Mesenchymal stem cell (in vitro differentiated cells and primary cell): Measurements from ENCODE around the gene LMNA.
A peak's percentile ranks its signal among the peaks of the same experiment; 100 is the strongest.

ENCODE experiments used
- DNase-seq: peaks from one replicate; pipeline ENCODE4 v3.0.0-alpha.2; 2013
- H2AFZ ChIP-seq: one replicate; pipeline ENCODE4 v1.6.1; 2013; ENCODE audit warnings: low read depth, mild to moderate bottlenecking, control low read depth, inconsistent platforms, low read length, moderate library complexity
- H2AK5ac ChIP-seq: 2 replicates; pipeline ENCODE4 v1.6.1; 2013; ENCODE audit warnings: low read length, moderate library complexity, mild to moderate bottlenecking, inconsistent platforms; ENCODE audit not compliant: severe bottlenecking
- H2BK120ac ChIP-seq: one replicate; pipeline ENCODE4 v1.6.1; 2013; ENCODE audit warnings: low read depth, mild to moderate bottlenecking, inconsistent platforms, low read length, moderate library complexity
- H2BK12ac ChIP-seq, 2 experiments: one replicate each; pipeline ENCODE4 v1.6.1; 2013; ENCODE audit warnings: inconsistent platforms in 2 of 2, low read length in 2 of 2, mild to moderate bottlenecking in 2 of 2, moderate library complexity in 2 of 2, control low read depth in 1 of 2
- H2BK15ac ChIP-seq: one replicate; pipeline ENCODE4 v1.6.1; 2013; ENCODE audit warnings: mild to moderate bottlenecking, low read depth, inconsistent platforms; ENCODE audit not compliant: poor library complexity, severe bottlenecking
- H2BK5ac ChIP-seq: 2 replicates; pipeline ENCODE4 v1.6.1; 2013; ENCODE audit warnings: low read depth, mild to moderate bottlenecking, low read length, control low read depth, inconsistent platforms; ENCODE audit not compliant: poor library complexity, severe bottlenecking
- H3K14ac ChIP-seq, 2 experiments: one replicate each; pipeline ENCODE4 v1.6.1; 2013; ENCODE audit warnings: inconsistent platforms in 2 of 2, low read length in 2 of 2, control low read depth in 1 of 2, mild to moderate bottlenecking in 1 of 2, moderate library complexity in 1 of 2
- H3K18ac ChIP-seq, 2 experiments: one replicate each; pipeline ENCODE4 v1.6.1; 2013; ENCODE audit warnings: inconsistent platforms in 2 of 2, low read length in 2 of 2, control low read depth in 1 of 2, low read depth in 1 of 2, mild to moderate bottlenecking in 1 of 2
- H3K23ac ChIP-seq, 2 experiments: one replicate each; pipeline ENCODE4 v1.6.1; 2013; ENCODE audit warnings: inconsistent platforms in 2 of 2, low read length in 2 of 2, mild to moderate bottlenecking in 2 of 2, moderate library complexity in 2 of 2, control low read depth in 1 of 2
- H3K27ac ChIP-seq: 2 replicates; pipeline ENCODE4 v1.5.1; 2013; ENCODE audit warnings: mild to moderate bottlenecking, moderate library complexity, low read length, control low read depth, inconsistent platforms; ENCODE audit not compliant: poor library complexity, severe bottlenecking
- H3K27me3 ChIP-seq, 2 experiments: 2 replicates each; pipeline versions ENCODE4 v1.6.1 to v1.7.0; 2013; ENCODE audit warnings: low read length in 2 of 2, mild to moderate bottlenecking in 2 of 2, moderate library complexity in 2 of 2, control low read depth in 1 of 2, inconsistent platforms in 1 of 2; ENCODE audit not compliant: control insufficient read depth in 1 of 2, insufficient read depth in 1 of 2
- H3K36me3 ChIP-seq, 2 experiments: 2 replicates each; pipeline versions ENCODE4 v1.6.1 to v1.7.0; 2013; ENCODE audit warnings: low read length in 2 of 2, control low read depth in 1 of 2, inconsistent platforms in 1 of 2, low read depth in 1 of 2, mild to moderate bottlenecking in 1 of 2; ENCODE audit not compliant: insufficient read depth in 2 of 2, control insufficient read depth in 1 of 2
- H3K4ac ChIP-seq, 2 experiments: one replicate each; pipeline ENCODE4 v1.6.1; 2013; ENCODE audit warnings: inconsistent platforms in 2 of 2, low read length in 2 of 2, mild to moderate bottlenecking in 2 of 2, moderate library complexity in 2 of 2, control low read depth in 1 of 2, low read depth in 1 of 2
- H3K4me1 ChIP-seq: 2 replicates; pipeline ENCODE4 v1.6.1; 2013; ENCODE audit warnings: low read depth, low read length, control low read depth; ENCODE audit not compliant: control insufficient read depth, insufficient read depth
- H3K4me2 ChIP-seq: 2 replicates; pipeline ENCODE4 v1.6.1; 2013; ENCODE audit warnings: low read length, mild to moderate bottlenecking, inconsistent platforms; ENCODE audit not compliant: poor library complexity, severe bottlenecking
- H3K4me3 ChIP-seq, 2 experiments: 2 replicates each; pipeline versions ENCODE4 v1.5.1 to v1.7.0; 2013; ENCODE audit warnings: low read length in 2 of 2, mild to moderate bottlenecking in 2 of 2, control low read depth in 1 of 2, low read depth in 1 of 2; ENCODE audit not compliant: insufficient read depth in 1 of 2
- H3K79me1 ChIP-seq: replicated peaks from 2 replicates; pipeline ENCODE4 v1.6.1; 2013; ENCODE audit warnings: mild to moderate bottlenecking, control low read depth, low read length, inconsistent platforms; ENCODE audit not compliant: poor library complexity, severe bottlenecking
- H3K9ac ChIP-seq: 2 replicates; pipeline ENCODE4 v1.7.0; 2013; ENCODE audit warnings: mild to moderate bottlenecking, low read length, moderate library complexity
- H3K9me3 ChIP-seq: 2 replicates; pipeline ENCODE4 v1.7.0; 2013; ENCODE audit warnings: mild to moderate bottlenecking, low read length; ENCODE audit not compliant: control insufficient read depth
- H4K8ac ChIP-seq: one replicate; pipeline ENCODE4 v1.6.1; 2013; ENCODE audit warnings: inconsistent platforms, mild to moderate bottlenecking, low read length, moderate library complexity
- H4K91ac ChIP-seq: one replicate; pipeline ENCODE4 v1.6.1; 2013; ENCODE audit warnings: mild to moderate bottlenecking, low read length, inconsistent platforms
- WGBS: methylation state at CpG from one replicate; pipeline ENCODE4 v1.1.7; 2013; ENCODE audit warnings: mixed read lengths; 5-methylcytosine and 5-hydroxymethylcytosine counted together

The LMNA gene

GRCh38 chr1:156155756-156156510, 41.4 kb downstream of the LMNA start:
- H3K9ac ChIP-seq = no peak overlapping the region
- H3K27ac ChIP-seq = no peak overlapping the region
- H3K9me3 ChIP-seq = no peaks in the 10 kb centered on the region
- H3K23ac ChIP-seq = no peak overlapping the region
- no peak overlapping the region for H2BK15ac ChIP-seq
- H3K4me1 ChIP-seq = peaks cover 30% of the 10 kb centered on the region
- no peak overlapping the region for H3K4me2 ChIP-seq
- H3K79me1 ChIP-seq = no peaks in the 10 kb centered on the region
- no peak overlapping the region for H2BK5ac ChIP-seq
- no peak overlapping the region for H2AK5ac ChIP-seq
- H3K36me3 ChIP-seq = no peaks in the 10 kb centered on the region
- no peak overlapping the region for H2BK120ac ChIP-seq
- peaks cover 8 to 38% of the 10 kb centered on the region in 2 experiments for H3K27me3 ChIP-seq
- peak; percentile 45 for DNase-seq
- H2AFZ ChIP-seq = no peak overlapping the region
- H3K18ac ChIP-seq = no peak overlapping the region
- no peak overlapping the region for H3K4ac ChIP-seq
- WGBS = 77% methylated on average over 8 of the region's 12 CpGs
- no peak overlapping the region for H4K91ac ChIP-seq
- no peak overlapping the region for H2BK12ac ChIP-seq
- H3K14ac ChIP-seq = no peak overlapping the region
- H4K8ac ChIP-seq = no peak overlapping the region
- no peak overlapping the region for H3K4me3 ChIP-seq

GRCh38 chr1:156157506-156157905, 43.0 kb downstream of the LMNA start:
- Histone ChIP-seq H3K36me3 (no peaks in the 10 kb centered on the region), H3K9me3 (no peaks in the 10 kb centered on the region), H2BK5ac (no peak overlapping the region), H4K91ac (no peak overlapping the region), H3K27ac (no peak overlapping the region), H3K79me1 (no peaks in the 10 kb centered on the region), H3K9ac (no peak overlapping the region), H2AK5ac (no peak overlapping the region), H2BK12ac (no peak overlapping the region), H3K27me3 (peaks cover 8 to 35% of the 10 kb centered on the region in 2 experiments), H4K8ac (no peak overlapping the region), H2BK120ac (no peak overlapping the region), H3K4me1 (peaks cover 26% of the 10 kb centered on the region), H3K4ac (no peak overlapping the region), H3K14ac (no peak overlapping the region), H3K23ac (no peak overlapping the region), H3K4me2 (no peak overlapping the region), H3K4me3 (no peak overlapping the region), H2AFZ (no peak overlapping the region), H2BK15ac (no peak overlapping the region), H3K18ac (no peak overlapping the region)
- 98% methylated on average over 3 of the region's 3 CpGs for WGBS
- DNase-seq = peak; percentile 20

GRCh38 chr1:156157966-156158365, 43.5 kb downstream of the LMNA start:
- peaks cover 29% of the 10 kb centered on the region for H3K4me1 ChIP-seq
- H3K9me3 ChIP-seq = no peaks in the 10 kb centered on the region
- H2BK15ac ChIP-seq = no peak overlapping the region
- H2BK120ac ChIP-seq = no peak overlapping the region
- peaks cover 8 to 35% of the 10 kb centered on the region in 2 experiments for H3K27me3 ChIP-seq
- H3K14ac ChIP-seq = no peak overlapping the region
- no peak overlapping the region for H3K4me2 ChIP-seq
- no peak overlapping the region for H3K4me3 ChIP-seq
- H2BK12ac ChIP-seq = no peak overlapping the region
- no peak overlapping the region for H2BK5ac ChIP-seq
- WGBS = 94% methylated on average over 5 of the region's 5 CpGs
- H3K4ac ChIP-seq = no peak overlapping the region
- no peak overlapping the region for H3K9ac ChIP-seq
- H2AFZ ChIP-seq = no peak overlapping the region
- DNase-seq = peak; percentile 19
- H3K23ac ChIP-seq = no peak overlapping the region
- H4K8ac ChIP-seq = no peak overlapping the region
- H3K18ac ChIP-seq = no peak overlapping the region
- no peak overlapping the region for H4K91ac ChIP-seq
- H3K36me3 ChIP-seq = no peaks in the 10 kb centered on the region
- no peak overlapping the region for H2AK5ac ChIP-seq
- H3K79me1 ChIP-seq = no peaks in the 10 kb centered on the region
- no peak overlapping the region for H3K27ac ChIP-seq

- peak overlapping the region in 1 of 2 experiments; percentile 96 for H2BK12ac ChIP-seq
Measured at GRCh38 chr1:156160000-156160742, 45.7 kb downstream of the LMNA start.

More at GRCh38 chr1:156160000-156160742, 45.7 kb downstream of the LMNA start:
- H3K27ac ChIP-seq = no peak overlapping the region
- peak overlapping the region in 1 of 2 experiments; percentile 84 for H3K4ac ChIP-seq
- peaks cover 5 to 21% of the 10 kb centered on the region in 2 experiments for H3K27me3 ChIP-seq
- H4K8ac ChIP-seq = peak overlapping the region; percentile 67
- no peak overlapping the region for H2BK5ac ChIP-seq
- peak overlapping the region in 1 of 2 experiments; percentile 89 for H3K14ac ChIP-seq
- H3K9ac ChIP-seq = peak overlapping the region; percentile 73
- H3K4me1 ChIP-seq = peaks cover 22% of the 10 kb centered on the region
- no peak overlapping the region for H3K23ac ChIP-seq
- WGBS = 75% methylated on average over 12 of the region's 13 CpGs
- H2AK5ac ChIP-seq = peak overlapping the region; percentile 29
- H3K4me3 ChIP-seq = peak overlapping the region in 1 of 2 experiments; percentile 46
- peak overlapping the region; percentile 78 for H2AFZ ChIP-seq
- no peaks in the 10 kb centered on the region for H3K79me1 ChIP-seq
- no peaks in the 10 kb centered on the region for H3K36me3 ChIP-seq
- no peak overlapping the region for H4K91ac ChIP-seq
- H3K18ac ChIP-seq = peak overlapping the region in 1 of 2 experiments; percentile 91
- peak overlapping the region; percentile 55 for H3K4me2 ChIP-seq
- H3K9me3 ChIP-seq = no peaks in the 10 kb centered on the region
- no peak overlapping the region for H2BK120ac ChIP-seq
- no peak for DNase-seq
- no peak overlapping the region for H2BK15ac ChIP-seq
